ENCODE measurements around the gene ELAVL2.

DNA sequence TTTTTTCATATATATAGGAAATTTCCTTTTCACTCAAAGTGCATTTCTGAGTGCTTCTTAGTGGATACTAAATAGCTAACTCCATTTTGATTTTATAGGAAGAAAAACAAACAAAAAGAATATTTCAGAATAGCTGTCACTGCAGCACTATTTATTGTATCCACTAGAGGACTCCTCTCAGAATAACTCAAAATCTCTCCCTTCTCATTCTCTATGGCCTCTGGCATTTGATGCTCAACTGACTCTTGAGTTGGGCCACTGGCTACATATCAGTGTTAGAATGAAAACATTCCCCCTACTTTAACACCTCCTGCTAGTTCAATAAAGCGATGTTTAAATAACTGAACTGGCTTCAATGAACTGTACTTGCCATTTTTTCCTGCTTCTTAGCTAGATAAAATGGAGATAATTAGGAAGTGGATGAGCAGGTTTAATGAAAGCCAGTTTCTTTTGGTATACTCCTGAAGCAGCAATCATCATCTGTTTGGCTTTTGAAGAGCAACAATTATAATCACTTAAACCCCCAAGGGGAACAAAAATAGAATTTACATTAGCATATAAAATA, 16.6 kb upstream of the ELAVL2 start:
- no peak for TF ChIP-seq CTCF (IDR thresholded peaks at IDR 0.05)
- TF ChIP-seq POLR2A (IDR thresholded peaks at IDR 0.05), result no peak
- TF ChIP-seq POLR2AphosphoS5 (IDR thresholded peaks at IDR 0.05), result no peak
